Measurements from ENCODE around the gene CBLB.
A peak's percentile ranks its signal among the peaks of the same experiment; 100 is the strongest.

Gene CBLB

DNA sequence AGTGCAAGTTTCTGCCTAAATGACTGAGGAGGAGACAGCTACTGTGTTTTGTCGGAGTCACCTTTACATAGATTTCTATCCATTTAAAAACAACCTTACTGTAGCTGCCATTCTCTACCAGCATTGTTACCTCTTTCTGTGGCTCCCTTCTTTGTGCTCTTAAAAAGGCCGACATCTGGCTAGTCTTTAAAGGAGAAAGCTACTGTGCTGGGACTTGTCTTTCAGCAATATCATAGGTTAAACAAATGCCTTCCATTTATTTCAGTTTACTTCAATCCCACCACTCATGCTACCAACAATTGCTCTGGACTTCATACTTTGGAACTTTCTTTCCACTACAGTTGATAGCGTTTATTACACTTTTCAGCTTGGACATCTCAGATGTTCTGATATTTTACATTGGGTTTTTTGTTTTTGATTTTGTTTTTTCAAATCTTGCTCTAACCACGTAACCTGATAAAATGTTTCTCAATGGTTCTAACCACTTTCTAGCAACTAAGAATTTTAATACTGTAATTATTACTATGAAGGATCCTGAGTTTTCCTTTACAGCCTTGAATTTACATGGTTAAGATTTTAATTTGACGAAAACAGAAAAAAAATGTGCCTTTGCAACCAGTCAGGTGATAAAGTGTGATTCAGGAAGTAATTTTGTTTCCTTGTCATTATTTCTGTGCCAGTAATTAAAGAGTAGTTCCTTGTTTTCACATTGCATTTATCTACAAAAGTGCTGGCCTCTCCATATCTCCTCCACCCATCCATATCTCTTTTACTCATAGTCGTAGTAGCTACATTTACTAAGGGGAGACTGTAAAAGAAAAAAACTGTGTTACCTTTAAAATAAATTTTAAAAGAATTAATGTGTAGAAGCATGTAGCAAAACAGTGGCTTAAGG lies 1.3 kb upstream of the CBLB start:
- no peak for FAIRE-seq

DNA sequence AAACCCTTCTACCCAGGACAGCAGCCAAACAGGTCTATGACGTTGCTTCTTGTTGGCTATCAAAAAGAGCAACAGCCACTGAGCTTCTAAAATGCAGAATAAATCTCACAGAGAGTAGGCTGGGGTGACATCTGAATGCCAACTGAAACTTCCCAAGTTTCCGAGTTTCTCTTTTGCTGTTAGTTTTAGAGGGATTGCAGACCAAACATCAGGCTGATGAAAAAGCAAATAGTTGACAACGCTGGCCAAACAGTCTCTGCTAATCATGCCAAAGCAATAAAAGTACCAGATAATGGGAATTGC lies 670 bp upstream of the CBLB start:
- FAIRE-seq, result no peak

DNA sequence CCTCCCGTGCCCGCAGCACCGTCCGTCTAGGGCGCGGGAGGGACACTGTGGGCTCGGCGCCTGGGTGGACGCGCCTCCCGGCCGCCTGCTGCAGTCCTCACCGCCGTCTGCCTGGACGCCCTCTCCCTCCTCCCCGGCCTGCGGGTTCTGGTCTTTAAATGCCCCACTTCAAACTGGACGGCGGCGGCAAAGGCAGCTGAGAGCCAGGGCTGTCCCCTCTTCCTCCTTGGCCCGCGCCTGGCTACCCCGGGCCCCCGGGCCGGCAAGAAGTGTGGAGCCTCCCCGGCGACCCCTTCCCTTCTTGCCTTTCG lies 426 bp downstream of the CBLB start:
- no peak for FAIRE-seq

DNA sequence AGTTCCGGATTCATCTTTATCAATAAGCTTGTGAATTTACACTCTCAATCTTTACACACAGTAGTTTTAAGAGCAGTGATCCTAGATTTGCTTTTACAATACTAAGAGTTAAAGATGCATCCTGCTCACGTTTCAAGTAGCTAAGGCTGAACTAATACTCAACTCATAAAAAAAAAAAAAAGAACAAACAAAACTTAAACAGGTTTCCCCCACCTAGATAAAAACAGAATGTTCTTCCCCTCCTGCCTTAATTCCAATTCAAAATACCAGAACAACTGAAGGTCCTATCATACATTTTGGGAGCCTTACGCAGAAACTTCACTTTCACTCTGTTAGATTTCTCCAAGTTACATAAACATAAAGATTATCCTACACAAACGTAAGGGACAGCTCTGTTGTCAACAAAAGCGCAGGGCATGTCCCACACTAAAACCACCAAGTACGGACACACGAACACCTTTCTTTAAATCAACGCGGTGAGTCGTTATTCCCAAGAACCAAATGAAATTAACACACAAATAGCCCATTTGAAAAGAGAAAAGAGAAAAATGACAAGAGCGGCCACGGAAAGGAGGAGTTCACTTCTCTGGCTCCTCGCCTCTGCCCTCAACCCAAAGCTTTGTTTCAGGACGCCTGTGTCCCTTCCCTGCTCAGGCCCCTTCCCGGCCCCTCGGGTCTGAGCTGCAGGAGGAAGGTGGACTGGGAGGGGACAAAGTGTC lies 941 bp downstream of the CBLB start:
- no peak for FAIRE-seq

DNA sequence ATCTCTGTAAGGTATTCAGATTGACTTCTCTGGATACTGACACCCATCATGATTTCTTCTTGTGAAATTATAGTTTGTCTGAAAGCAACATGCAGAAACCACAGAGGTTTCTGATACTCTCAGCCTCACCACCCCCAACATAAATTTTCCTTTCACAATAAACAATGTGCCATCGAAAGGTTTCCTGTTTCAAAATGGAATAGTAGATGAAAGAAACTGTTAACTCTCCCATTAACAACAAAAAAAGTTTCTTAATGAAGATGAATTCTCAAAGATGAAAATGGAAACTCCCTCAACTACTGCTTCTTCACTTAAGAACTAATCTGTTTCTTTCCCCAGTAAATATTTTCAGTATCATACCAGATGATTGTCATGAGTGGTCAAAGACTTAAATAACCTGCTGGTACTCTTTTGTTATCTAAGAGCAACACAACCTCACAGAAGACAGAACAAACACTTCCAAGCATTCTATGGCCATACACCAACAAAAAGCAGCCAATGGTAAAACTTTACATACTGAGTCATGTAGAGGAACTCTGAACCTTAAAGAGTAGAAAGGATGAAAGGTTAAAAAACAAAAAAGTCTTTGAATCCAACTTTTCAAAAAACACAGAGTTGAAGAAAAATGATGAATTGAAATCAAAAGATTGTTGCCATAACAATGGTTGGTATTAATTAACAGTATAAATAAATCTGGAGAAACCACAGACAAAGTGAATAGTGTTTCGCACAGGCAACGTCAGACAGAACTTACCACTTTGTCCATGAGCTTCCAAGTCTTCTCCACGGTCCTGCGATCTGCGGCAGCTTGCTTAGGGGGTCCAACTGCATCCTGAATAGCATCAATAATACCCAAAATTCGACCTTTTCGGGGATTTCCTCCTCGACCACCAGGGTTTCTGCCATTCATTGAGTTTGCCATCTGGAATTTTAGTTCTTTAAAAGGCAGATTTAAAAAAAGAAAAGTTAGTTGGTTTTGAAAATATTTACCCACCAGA lies 1.9 kb downstream of the CBLB start:
- FAIRE-seq, result no peak

DNA sequence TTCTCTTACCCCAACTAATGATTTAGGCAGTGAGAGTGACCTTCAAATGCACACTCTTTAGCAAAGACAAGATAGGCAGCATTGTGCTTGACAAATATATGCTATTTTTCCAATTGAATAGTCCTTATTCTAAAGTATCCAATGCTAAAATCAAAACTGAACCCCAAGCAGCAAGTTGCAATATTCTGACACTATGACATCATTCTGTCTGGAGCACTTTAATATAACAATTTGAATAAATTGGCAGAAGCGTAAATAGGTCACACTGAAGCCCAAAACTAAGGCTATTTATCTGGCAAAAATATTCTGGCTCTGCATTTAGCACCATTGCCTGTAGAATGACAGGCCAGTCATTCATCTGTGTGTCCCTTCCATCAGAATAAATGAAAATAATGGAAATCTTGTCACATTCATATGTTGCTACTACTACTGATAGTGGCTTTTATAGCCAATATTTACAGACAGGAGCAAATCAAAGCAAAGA lies 2.9 kb downstream of the CBLB start:
- no peak for FAIRE-seq

DNA sequence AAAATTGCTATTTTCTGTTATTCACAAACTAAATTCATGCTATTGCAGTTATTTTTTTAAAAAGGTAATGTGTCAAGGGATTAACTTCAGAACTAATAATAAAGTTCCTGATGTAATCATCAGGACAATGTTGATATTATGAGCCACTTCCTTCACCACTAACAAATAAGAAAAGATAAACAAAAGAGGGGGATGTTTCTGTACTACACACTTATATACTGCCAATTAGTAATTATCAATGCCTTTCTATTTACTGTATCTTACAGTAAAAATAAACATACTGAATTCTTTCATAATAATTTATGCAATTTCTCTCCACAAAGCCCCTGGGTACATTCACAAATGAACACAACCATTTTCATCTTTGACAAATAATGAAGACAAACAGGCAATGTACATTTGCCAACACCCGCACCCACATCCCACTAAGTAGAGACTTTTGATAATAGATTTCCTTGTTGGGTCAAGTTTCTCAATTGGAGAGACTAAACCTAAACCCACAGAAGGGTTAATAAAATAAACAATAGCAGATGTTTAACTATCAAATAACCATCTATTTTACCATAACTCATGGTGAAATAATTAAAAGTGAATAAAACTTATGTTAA lies 3.7 kb downstream of the CBLB start:
- no peak for FAIRE-seq

DNA sequence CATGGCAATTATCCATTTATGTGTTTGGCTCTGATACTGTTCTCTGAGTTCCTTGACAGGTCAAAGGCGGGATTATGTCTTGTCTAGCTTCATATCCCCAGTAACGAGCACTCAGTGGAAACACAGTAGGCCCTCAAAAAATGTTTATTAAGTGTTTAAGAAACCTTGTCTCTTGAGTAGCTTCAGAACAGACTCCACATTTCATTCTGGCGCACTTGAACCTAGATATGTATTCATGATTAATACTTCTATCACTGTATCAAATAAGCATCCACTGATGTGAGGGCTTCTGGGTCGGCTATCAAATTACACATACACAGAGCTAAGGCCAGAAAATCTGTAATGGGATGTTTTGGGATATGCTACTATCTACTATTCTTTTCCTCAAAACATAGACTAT lies 4.6 kb downstream of the CBLB start:
- FAIRE-seq, result no peak

DNA sequence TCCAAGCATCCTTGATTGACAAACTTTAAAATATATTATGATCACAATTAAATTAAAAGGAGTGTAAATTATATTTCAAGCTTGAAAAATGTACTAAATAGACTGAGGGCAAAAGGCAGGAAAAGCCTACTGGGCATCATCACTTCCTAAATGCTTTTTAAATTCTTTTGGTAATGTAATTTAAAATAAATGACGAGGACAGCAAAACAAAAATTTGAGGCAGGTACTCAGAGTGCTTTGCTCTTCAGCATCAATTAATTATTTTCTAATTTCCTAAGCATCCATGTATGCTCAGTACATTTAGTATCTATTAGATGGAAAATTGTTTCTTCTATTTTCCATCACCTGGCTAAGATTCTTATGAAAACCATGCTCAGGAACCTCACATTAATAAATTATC lies 5.2 kb downstream of the CBLB start:
- FAIRE-seq, result no peak

DNA sequence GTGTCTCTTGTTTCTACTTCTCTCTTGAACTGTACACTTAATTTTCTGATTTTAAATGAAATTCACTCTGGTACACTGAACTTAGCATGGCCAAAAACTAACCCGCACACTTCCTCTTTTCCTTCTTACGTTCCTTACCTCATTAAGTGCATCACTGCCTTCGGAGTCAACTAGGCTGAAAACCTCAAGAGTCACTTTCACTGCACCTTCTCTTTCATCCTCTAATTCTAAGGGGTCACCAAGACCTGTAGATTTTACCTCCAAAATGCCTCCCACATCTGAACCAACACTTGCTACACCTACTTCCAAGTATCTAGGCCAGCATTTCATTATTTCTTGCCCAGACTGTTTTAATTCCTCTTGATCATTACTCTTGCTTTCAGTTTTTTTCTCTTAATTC lies 6.6 kb downstream of the CBLB start:
- FAIRE-seq, result no peak

DNA sequence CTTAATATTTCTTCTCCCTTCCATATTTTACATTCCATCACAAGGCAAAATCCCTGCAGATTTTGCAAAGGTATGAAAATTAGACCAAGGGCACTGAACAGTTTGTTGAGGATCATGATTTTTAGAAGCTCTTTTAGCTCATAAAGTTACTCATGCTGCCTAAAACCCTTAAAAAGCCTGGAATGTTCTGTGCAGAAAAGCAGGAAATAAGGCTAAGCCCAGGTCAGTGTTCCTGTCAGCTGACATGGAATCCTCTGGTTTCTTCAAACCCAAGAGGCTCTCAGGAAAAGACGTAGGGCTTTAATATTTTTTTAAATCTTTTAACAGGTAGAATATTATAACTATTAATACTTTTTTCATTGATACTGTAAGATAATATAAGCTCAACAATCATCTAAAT lies 8.2 kb downstream of the CBLB start:
- FAIRE-seq, result no peak

DNA sequence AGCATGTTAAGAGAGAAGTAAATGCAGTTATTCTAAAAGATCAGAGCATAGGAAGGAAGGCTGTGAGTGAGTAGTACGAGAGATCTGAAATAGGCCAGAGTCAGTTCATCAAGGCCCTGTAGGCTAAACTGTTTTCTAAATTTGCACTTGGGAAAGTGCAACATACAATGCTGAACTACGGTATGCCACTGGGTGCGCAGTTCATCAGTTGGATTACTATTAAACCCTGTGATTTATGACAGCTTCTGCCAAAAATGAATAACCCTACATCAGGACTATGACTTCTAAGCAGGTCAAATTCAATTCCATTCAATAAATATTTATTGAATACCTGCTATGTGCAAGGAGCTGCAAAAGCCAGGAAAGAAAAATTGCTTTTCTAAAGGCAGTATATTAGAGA lies 10.8 kb downstream of the CBLB start:
- no peak for FAIRE-seq

DNA sequence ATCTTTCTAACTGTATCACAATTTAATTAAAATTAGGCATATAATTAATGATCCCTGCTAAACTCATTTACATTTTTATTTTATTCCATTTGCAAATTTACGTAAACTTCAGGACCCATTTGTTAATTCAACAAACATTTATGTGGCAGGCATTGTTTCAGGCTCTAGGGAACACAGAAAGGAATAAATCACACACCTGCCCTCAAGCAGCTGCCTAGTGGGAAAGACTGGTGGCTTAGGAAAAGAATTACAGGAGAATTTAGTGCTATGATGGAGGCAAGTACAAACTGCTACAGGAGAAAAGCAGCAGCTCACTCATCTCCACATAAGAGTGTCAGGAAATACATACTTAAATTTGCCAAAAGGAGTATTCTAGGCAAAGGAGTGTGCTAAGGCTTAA lies 11.2 kb downstream of the CBLB start:
- FAIRE-seq, result no peak

DNA sequence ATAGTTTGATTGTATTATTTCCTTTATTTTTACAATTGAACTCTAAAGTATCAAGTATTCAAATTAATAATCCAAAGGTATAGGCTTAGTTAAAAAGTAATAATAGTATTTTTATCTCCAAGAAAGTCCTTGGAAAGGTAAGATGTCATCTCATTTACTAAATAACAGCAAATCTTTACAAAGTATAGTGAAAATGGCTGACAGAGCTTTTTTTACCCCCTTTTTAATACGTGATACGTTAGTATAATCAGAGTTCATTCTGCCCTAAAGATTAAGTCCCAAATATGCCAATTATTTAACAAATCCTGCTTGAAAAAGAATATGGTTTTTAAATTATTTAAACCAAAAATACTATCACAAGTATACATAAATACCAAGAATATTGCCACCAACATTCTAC lies 12.2 kb downstream of the CBLB start:
- peak; percentile 53 for FAIRE-seq

DNA sequence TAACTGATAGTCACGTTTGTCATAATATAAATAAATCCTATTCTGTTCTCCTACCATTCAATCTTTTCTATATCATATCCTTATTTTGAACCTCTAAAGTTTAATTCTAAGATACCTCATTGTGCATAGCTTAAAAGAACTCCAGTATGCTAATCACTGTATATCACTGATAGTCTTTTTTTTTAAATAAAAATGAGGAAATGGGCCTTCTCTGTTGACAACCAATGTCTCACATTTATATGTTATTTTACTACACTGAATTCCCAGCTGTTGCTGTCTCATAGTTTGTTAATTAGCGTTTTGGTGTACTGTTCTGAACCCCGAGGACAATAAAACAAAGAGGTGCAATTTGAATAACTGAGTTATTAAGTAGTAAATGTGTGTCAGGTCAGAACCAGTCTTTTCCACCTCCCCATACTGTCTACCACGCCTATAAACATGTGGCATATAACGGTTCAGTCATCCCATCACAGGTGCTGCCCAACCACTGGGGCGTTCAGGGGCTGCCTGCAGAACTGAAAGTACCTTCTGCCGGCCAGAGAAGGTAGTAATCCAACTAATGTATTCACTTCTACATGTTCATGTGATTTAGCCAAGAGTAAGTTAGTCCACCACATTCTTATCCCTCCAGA lies 14.9 kb downstream of the CBLB start:
- FAIRE-seq, result no peak

DNA sequence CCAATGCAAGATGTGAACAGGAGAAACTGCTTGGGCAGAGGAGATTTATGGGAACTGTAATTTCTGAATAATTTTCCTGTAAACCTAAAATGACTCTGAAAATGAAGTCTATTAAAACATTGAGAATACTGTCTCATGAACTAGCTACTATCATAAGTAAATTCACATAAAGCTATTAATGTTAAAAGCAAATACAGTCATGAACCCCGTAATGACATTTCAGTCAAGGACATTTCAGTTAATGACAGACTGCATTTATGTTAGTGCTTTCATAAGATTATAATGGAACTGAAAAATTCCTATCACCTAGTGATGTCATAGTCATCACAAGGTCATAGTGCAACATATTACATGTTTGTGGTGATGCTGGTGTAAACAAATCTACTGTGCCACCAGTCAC lies 17.2 kb downstream of the CBLB start:
- no peak for FAIRE-seq

DNA sequence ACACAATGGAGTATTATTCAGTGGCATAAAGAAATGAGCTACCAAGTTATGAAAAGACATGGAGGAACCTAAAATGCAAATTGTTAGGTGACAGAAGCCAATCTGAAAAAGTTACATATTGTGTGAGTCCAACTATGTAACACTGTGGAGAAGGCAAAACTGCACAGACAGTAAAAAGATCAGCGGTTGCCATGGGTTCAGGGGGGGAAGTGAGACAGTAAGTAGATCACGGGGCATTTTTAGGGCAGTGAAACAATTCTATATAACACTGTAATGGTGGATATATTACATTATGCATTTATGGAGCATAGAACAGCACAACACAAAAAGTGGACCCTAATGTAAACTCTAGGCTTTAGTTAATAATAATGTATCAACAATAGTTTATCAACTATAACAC lies 17.6 kb downstream of the CBLB start:
- no peak for FAIRE-seq

DNA sequence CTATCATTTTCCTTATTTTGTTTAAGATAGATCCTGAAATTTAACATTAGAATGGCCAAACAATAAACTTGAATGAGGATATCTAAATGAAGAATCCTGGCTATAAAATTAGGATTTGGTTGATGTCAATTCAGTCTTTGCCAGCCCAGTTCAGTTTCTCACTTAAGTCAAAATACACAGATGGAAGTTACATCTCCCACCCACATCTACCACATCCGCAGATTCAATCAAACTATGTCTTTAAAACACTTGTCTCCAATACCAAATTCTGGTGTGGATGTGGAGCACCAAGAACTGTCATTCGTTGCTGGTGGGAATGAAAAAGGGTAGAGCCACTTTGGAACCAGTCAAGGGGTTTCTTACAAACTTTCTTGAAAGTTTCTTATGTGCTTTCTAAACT lies 18.2 kb downstream of the CBLB start:
- no peak for FAIRE-seq

DNA sequence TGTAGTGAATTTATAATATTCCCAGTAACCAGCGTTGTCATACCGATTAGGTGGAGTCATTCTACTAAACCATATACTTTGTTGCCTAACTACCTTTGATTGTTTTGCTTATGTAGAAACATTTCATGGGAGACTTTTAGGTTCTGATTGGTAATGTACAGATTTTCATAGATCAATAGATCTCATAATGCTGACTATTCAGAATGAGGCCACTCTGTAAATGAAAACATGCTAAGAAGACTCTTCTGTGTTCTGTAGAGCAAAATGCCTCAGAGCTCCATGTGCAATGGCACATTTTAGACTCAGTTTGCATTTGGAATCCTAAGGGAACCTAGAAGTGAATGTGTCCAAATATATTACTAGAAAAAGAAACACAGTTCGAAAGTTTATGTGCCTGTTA lies 20.0 kb downstream of the CBLB start:
- no peak for FAIRE-seq

DNA sequence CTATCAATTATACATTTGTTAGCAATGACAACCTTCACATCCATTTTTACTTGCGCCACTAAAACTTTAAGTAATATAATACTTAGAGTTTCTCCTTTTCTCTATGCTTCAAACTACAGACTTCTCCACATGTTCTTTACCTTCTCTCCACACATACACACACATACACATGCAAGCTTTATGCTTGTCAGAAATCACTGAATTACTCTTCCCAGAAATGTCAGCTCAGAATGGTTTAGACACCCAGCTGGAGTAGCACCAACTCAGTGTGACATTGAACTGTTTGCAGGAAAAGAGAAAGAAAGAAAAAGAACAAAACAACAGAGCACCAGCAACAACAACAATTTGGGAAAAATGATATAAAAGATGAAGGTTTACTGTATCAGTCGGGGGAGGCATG lies 20.9 kb downstream of the CBLB start:
- no peak for FAIRE-seq

DNA sequence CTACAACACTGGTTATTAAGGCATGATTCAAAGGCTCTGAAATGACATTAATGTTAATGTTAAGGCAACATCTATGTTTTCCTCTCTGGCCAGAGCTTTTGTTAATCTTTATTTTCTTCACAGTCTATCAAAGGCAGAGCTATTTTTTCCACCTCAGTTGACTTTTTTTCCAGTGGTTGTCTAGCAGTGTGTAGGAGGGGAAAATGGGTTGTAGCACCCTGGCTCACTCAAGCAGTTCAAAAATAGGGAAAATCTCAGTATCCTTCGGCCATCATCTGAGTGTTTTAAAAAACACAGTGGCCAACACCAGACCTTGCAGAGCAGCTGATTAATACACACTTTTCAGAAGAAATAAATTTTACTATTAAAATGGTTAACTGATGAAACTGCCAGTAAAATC lies 21.4 kb downstream of the CBLB start:
- FAIRE-seq, result no peak

DNA sequence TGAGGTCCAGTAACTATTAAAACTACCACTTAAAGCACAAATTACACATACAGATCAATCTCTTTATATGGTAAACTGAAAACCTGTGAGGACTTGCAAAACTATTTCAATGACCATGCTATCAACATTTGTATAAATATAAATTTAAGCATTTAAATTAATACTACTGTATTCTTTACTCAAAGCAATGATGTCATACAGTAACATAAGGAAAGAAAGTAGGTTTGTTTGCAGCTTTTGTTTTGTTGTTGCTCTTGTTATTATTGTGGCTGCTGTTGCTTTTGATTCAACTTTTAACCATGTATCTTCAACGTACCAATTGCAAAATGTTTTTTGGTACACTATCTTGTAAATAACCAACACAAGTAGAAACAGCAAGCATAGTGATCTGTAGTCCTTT lies 22.0 kb downstream of the CBLB start:
- FAIRE-seq, result no peak

DNA sequence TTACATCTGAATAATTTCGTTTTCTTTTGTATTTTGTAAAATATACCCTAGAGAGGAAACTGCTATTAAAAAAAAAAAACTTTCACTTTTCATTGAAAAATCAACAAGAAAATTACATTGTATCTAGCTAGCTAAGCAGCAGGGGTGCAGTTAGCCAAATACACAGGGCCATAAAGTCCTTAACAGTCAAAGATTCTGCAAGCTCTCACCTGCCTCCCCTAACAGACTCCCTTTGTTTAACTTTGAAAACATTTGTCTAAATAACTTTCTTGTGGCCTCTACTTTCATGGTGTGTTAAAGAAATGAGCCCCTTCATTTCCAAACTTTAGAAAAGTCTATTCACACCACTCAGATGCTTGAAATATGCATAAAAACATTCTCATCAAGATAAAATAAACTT lies 23.3 kb downstream of the CBLB start:
- FAIRE-seq, result no peak
